G401 (cell line): ENCODE results near the gene IL9. TPM values are rescaled to one million over a fixed set of nuclear protein-coding genes. Genes with fewer than 3 reads are reported as not detected.
"Not testable (repeated sequence)": the region's sequence is repeated elsewhere in the genome, so short reads cannot be mapped to it uniquely, and the experiment has no call there.

Experiments used
- DNase-seq: peaks from one replicate; pipeline ENCODE4 v3.0.0-alpha.2; 2015; ENCODE audit warnings: low spot score
- in situ Hi-C: cut with HindIII; loops from 2 replicates; pipeline ENCODE4 v1.10.0; 2016; ENCODE audit warnings: low sequenced_read_pairs, mixed read lengths
- total RNA-seq: library from RNA; depleted of rRNA; stranded (reverse); fragments of >200 nt; shearing (Covaris generic); gene quantifications from 2 replicates; pipeline ENCODE4 v1.2.3, GENCODE V29; 2014

Gene IL9
- total RNA-seq, 1 experiment from 2014 or later: not detected

DNA sequence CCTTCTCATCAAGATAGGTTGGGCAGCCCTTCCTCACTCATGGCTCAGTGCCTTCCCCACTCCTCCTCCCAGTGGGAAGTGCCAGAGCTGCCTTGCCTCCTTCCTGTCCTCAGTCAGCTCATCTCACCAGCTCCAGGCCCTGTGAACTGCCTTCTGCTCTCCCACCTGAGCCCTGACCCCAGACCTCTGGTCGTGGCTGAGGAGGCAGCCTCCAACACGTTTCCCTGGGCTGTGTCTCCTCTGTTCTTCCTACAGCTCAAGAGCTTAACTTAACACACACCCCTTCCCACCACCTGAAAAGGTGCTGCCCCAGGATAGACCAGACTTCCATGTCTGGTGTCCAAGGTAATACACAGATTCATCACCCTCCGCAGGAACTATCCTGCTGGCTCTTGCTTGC, 21.2 kb downstream of the IL9 start:
- DNase-seq: no peak
- in situ Hi-C loops: no loop called here

DNA sequence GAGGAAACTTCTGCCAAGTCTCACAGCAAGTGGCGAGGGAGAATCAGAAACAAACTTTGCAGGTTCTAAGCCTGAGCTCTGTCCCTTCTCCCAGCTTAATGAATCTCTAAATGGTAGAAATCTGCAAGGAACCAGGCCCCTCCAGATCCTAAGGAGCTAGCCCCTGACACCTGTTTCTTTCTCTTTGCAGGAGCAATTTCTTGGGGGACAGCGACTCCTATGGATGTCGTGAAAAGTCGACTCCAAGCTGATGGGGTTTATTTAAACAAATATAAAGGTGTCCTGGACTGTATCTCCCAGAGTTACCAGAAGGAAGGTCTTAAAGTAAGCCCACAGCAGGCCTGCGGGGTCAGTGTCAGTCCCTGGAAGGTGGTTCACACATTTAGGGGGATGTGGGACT, 21.8 kb downstream of the IL9 start:
- DNase-seq: no peak

DNA sequence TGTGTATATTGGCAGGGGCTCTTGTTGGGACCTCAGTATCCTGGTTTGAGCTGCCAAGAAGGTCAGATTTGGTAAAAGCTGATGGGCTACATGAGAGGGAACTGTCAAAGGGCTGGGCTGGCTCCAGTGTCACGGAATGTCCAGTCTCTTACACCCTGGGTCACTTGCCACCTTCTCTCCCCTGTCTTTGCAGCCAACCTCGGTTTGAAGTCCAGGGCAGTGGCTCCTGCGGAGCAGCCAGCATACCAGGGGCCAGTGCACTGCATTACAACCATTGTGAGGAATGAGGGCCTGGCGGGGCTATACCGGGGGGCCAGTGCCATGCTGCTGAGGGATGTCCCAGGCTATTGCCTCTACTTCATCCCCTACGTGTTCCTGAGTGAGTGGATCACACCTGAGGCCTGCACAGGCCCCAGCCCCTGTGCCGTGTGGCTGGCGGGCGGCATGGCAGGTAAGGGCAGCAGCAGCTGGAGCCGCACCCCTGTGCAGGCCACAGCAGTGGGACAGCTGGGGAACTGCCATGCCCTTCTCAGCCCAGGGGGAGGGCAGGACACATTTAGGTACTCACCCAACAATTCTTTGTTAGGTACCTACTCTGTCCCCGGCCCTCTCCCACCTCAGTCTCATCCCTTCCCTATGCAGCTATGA, 24.2 kb downstream of the IL9 start:
- no peak for DNase-seq
- in situ Hi-C loops: no loop called here

More for the DNA sequence above, 21.8 kb downstream of the IL9 start:
- in situ Hi-C loops: no loop called here

DNA sequence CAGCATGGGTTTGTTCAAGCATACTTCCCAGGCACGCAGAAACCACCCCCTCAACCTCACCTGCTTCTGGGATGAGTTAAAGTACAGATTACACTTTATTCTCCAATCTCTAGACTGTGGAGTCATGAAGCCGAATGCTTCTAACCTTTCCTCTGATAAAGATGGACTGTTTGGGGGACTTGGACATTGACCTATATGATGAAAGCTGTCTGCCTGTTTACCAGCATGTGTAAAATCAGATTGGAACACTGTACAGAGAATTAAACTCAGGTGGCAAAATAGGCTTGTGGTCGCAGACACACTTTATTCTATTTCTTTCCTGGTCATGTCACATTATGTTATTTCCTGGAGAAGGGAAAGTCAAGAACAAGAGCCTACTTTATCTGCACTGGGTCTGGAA, 25.7 kb downstream of the IL9 start:
- no peak for DNase-seq
- in situ Hi-C loops: no loop called here

DNA sequence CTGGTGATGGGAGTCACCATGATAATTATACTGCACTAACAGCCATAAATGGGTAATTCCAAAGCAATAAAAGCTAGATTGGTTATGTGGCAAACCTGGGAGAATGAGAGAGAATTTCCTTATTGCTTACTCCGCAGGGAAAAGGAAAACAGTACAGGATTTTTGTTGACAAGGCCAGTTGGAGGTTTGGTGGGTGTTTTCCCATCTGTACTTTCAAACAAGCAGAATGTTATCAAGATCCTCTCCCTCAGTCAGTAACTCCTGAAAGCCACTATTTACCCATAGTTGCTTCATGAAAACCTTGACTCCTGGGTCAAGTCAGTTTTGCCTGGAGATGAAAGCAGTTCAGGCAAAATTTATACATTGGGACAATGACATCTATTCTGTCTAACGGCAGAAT, 26.4 kb downstream of the IL9 start:
- DNase-seq: no peak

DNA sequence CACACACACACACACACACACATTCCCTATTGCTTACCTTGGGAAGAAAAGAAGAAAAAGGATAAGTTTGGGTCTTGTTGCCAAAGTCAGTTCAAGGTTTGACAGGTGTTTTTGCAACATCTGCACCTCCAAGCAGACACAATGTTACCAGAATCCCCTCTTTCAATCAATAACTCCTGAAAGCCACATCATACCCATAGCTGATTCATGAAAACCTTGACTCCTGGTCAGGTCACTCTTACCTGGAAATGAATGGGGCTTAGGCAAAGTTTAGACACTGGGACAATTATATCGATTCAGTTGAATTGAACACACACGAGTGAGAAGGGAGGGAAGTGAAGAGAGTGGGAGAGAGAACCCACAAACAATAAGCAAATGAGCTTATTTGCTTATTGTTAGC, 27.0 kb downstream of the IL9 start:
- no peak for DNase-seq
- in situ Hi-C loops: no loop called here

More for the DNA sequence above, 26.4 kb downstream of the IL9 start:
- in situ Hi-C loops: no loop called here

DNA sequence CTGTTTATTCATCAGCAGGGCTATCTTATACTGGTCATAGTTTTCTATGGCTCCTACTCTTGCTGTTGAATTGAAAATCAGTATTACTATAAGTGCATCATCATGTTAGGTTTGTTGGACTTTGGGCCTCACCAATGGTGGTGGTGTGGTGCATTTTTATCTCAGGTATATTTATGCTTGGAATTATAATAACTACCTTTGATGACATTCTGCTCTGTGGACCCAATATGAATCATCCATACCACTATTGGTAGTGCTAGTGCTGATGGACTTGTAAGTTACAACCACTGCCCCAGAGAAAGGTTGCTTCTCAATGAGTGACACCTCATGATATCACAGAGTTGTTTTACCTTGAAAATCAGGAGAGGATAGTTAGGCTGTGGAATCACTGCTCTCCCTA, 28.0 kb downstream of the IL9 start:
- DNase-seq: no peak
- in situ Hi-C loops: no loop called here

DNA sequence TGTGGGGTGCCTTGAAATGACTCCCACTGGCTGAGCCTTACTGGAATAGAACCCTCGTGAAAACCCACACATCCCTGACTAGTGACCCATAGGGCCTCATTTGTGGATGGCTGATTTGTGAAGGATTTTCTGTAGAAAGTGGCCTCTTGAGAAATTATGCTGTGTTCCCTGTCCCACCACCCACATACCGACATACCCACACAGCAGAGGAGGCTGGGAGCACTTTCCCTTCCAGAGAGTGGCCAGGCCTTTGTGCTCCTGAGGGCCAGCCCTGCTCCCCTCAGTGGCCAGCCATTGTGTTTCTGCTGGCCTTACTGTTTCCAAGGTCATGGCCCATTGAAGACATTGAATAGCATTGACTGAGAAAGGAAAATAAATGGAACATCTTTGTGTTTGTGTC, 29.6 kb downstream of the IL9 start:
- in situ Hi-C loops: no loop called here
- DNase-seq: no peak

DNA sequence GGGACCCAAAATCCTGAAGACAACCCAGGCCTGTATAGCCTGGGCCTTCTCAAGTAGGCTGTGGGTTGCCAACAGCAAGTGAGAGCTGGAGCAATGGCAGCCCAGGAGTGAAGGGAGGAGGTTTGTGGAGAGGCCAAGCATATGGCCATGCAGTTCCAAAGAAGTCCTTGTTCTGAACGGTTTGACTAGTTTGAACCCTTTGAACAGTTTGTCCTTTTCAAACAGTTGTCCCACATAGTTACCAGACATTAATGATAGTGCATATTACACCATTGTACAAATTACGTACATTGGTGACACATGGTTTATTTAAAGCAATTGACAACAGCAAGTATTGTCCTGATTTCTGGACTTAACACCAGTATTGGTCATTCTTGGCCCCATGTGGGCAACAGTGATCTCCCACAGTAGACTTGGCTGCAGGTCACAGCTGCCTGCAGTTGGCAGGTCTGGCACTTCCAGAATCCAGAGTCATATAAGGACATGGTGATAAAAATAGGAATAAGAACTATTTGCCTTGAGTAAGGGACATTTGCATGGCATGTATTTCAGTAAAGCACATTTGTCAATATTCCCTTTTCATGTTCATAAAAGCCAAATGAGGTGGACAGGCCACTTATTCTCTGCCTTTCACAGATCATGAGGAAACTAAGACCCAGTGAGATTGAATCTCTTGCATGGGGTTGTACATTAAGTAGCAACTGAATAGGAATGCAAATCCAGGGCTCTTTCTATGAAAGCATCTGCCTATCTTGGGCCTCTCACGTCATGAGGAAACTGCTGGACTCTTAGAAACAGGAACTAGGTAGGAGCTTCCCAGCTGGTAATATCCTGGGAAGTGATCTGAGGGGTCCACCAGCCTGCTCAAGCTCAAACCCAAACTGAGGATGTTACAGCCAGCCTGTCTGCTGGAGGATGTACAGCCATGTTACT, 30.9 kb downstream of the IL9 start:
- in situ Hi-C loops: no loop called here

DNA sequence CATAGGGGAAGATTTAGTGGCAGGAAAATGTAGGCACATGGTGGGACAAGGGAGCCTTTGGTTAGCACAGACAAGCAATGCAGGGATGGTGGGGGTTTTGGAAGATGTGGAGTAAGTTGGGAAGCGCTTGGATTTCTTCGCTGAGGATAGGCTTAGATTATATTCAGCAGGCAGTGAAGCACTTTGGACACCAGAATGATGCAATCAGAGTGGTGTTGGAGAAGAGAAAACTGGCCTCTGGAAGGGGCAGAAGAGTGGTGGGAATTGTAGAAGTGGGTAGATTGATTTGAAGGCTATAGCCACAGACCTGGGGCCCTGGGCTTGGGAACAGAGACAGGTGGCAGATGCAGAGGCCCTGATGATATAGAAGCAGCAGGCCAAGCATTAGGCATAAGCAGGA, 32.9 kb downstream of the IL9 start:
- in situ Hi-C loops: no loop called here
- no peak for DNase-seq

More for the DNA sequence above, 30.9 kb downstream of the IL9 start:
- no peak for DNase-seq

DNA sequence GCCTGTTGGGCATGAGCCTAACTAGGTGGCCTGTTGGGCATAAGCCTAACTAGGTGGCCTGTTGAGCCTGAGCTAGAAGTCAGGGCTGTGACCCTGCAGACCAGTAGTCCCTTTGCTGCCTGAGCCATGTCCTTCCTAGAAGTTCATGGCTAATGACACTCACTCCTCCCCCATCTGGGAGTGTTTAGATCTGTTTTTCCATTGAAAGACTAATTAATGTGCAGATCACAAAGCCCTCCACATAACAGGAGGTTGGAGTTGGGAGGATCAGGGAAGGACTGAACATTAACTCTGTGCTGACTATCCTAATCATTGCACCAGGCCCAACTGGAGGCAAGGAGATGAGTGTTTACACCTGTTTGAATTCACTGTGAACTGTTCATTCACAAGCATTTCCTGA, 33.6 kb downstream of the IL9 start:
- in situ Hi-C loops: no loop called here
- no peak for DNase-seq

DNA sequence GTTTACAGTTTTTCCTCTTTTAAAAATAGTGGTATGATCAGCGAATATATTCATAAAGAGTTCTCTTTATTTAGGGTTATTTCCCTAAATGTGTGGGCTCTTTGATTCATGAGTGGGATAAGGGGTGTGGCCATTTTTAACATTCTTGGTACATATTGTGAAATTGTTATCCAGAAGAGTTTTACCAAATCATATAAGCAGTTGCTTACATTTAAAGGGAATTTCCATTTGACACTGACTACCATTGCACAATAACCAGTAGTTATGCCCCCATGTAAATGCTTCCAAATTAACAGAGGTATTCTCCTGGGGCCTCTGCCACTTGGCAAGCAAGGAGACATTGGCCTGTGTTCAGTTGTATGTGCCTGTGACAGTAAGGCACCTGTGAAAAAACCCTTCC, 34.0 kb downstream of the IL9 start:
- DNase-seq: no peak
- in situ Hi-C loops: no loop called here

DNA sequence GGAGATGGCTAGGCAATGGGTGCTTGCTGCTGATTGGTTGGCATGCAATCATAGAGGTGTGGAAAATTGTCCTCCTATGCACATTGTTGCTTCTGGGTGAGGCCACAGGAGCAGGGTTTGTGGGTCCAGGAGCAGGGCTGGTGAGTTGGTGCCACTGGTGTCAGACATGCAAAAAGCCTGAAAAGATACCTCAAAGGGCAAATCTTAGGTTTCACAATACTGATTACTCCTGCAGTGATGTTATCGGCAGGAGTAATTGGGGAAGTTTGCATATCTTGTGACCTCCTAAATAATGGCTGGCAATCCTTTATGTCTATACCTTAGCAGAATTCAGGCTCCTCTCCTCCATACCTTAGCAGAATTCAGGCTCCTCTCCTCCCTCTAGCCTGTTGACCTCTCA, 36.0 kb downstream of the IL9 start:
- in situ Hi-C loops: no loop called here
- no peak for DNase-seq

DNA sequence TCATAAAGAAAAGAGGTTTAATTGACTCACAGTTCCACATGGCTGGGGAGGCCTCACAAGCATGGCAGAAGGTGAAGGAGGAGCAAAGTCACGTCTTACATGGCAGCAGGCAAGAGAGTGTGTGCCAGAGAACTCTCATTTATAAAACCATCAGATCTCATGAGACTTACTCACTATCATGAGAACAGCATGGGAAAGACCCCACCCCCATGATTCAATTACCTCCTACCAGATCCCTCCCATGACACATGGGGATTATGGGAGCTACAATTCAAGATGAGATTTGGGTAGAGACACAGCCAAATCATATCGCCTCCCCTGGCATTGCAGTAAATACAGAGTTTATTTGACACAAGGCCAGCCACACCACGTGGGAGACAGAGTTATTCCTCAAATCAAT, 36.5 kb downstream of the IL9 start:
- in situ Hi-C loops, DNase-seq: not testable (repeated sequence)

DNA sequence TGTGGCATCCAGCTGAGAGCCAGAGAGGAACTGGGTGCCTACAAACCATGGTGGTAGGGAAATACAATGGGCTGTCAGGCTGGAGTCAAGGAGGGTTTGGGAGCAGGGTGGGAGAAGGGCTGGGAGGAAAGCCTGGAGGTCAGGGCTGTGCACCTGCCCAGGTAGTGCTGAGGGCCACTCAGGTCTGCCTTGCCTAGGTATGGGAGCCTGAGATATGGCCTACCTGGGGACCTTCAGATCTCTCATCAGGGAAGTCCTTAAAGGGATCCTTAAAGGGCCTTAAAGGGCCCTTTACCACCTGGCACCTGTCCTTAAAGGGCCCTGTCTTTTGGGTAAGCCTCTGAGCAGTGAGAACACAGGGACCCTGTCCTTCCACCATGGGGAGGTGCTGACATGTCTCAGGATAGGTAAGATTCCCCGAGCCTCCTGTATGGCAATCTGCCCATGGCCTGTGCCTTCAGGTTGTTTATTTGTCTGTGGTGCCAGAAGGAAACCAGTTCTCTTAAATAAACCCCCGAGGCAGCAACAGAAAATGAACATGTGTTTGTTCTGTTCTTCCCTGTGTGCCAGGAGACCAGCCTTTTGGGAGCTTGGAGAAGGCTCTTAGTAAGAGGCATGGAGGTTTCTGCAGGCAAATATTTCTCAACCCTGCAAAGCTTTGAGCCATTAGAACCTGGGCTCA, 37.9 kb downstream of the IL9 start:
- in situ Hi-C loops: no loop called here

DNA sequence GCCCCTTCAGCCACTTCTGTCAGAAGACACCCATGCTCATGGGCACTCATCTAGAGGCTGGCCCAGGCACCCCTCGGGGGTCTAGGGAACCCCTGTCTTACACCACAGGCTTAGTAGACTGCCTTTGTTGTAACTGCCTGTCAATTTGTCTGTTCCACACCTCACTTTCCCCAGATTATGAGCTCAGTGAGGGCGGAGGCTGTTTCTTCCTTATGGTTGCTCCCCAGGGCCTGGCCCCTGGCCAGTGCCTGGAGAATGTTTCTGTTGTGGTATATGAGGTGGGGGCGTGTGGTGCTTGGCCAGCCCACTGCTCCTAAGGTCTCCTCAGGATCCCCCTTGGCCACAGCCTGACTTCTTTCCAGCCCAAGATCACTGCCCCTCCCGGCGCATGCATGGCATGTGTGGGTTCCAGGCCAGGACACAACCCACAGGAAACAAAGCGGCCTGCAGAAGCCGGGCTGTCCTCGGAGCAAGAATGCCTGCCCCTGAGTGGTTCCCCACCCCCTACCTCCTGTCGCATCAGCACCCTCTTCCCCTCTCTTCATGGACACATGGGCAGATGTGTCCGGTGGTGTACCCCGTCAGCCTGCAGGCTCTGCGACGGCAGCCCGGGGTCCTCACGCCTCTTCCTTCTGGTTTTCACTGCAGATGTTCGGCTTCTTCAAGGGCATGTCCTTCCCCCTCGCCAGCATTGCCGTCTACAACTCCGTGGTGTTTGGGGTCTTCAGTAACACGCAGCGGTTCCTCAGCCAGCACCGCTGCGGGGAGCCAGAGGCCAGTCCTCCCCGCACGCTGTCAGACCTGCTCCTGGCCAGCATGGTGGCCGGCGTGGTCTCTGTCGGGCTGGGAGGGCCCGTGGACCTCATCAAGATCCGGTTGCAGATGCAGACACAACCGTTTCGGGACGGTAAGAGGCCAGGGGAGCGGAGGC, 43.5 kb downstream of the IL9 start:
- no peak for DNase-seq
- in situ Hi-C loops: no loop called here

More for the DNA sequence above, 37.9 kb downstream of the IL9 start:
- no peak for DNase-seq

DNA sequence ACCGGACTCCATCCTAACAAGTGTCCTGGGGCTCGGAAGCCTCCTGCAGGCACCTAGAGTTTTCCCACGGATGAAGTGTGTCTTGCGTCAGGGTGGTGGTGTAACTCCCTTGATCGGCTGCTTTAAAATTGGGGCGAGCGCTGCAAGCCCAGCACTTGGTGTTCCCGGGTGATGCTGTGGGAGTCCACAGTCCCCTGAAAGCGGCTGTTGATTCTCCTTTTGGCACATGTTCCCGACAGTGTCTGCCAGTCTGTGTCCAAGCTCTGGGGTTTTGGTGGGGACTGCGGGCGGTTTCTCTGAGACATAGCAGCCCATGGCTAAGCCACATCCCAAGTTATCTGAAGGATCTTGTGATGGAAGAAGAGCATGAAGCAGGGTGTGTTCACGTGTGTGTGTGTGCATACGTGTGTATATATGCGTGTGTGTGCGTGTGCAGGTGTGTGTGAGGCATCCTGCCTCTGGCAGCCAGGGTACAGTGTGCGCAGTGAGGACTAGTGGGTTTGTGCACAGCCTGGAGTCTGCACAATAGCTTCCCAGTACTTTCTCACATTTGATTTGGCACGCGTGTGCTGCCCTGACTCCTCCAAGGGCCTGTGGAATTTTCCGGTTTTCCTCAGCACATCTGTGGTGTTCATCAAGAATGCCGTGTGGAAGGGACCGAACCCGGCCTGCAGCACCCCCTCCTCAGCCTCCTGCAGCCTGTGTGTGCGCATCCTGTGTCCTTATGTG, 44.3 kb downstream of the IL9 start:
- in situ Hi-C loops: no loop called here
- no peak for DNase-seq

DNA sequence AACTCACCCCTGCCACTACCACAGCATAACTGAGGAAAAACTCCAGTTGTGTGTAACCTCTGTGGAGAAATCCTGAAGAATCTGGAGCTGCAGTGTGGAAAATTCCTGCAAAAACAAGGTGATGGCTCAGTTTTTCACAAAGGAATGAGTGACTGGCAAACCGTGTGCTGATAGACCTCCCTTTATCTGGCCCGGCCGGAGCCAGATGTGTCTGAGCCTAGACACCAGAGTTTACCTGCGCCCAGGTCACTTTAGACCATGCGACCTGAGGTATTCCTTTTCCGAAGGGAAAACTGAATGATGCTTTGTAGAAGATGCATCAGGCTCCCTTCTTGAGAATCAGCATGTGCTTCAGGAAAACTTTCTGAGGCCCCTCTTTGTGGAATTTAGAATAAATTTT, 45.0 kb downstream of the IL9 start:
- DNase-seq: no peak
- in situ Hi-C loops: no loop called here
